IMR-90 (cell line): ENCODE measurements around the gene PRODH2. TPM values are rescaled to one million over a fixed set of nuclear protein-coding genes. Genes with fewer than 3 reads are reported as not detected.

Experiments used
- ATAC-seq: fragments of 200-7000 bp; cut with Tn5 transposase; 2 replicates; pipeline ENCODE4 v1.9.1; 2020; ENCODE audit warnings: low read depth, mild to moderate bottlenecking, moderate library complexity
- BruUV-seq: library from RNA; stranded (reverse); fragments of 400-500 nt; replicated peaks from 2 replicates; lab custom pipeline; 2021; lab: Mats Ljungman, UMichigan
- CTCF ChIA-PET: fragments of 300-600 bp; formaldehyde crosslinking; extraction: SDS; loops from one replicate; lab custom pipeline; 2021; ENCODE audit warnings: antibody characterized with exemption; lab: Yijun Ruan, JAX
- POLR2A ChIA-PET: fragments of 300-600 bp; sonication (Branson Sonifier 250); formaldehyde crosslinking; loops from one replicate; lab custom pipeline; 2022; ENCODE audit warnings: antibody characterized with exemption; ENCODE audit not compliant: unreplicated experiment; lab: Charles Lee
- DNase-seq: peaks from one replicate; pipeline ENCODE4 v3.0.0; 2013
- H2AFZ ChIP-seq: replicated peaks from 2 replicates; pipeline ENCODE3; 2013; ENCODE audit warnings: low read length, mild to moderate bottlenecking; ENCODE audit not compliant: poor library complexity
- H2AK5ac ChIP-seq: 2 replicates; pipeline ENCODE4 v1.6.1; 2013; ENCODE audit warnings: low read depth, low read length, inconsistent platforms
- H2AK9ac ChIP-seq: replicated peaks from 2 replicates; pipeline ENCODE3; 2013; ENCODE audit warnings: mild to moderate bottlenecking, low read depth, low read length, moderate library complexity; ENCODE audit not compliant: poor library complexity
- H2BK120ac ChIP-seq: 2 replicates; pipeline ENCODE4 v1.6.1; 2013; ENCODE audit warnings: low read depth, low read length, inconsistent platforms
- H2BK15ac ChIP-seq: 3 replicates; pipeline ENCODE4 v1.6.1; 2013; ENCODE audit warnings: low read depth, low read length, inconsistent platforms
- H2BK20ac ChIP-seq: 2 replicates; pipeline ENCODE4 v1.6.1; 2013; ENCODE audit warnings: low read depth, mild to moderate bottlenecking, inconsistent platforms, low read length, moderate library complexity
- H2BK5ac ChIP-seq: 2 replicates; pipeline ENCODE4 v1.6.1; 2013; ENCODE audit warnings: mild to moderate bottlenecking, low read depth, low read length, inconsistent platforms; ENCODE audit not compliant: poor library complexity, severe bottlenecking
- H3K14ac ChIP-seq: replicated peaks from 2 replicates; pipeline ENCODE4 v1.6.1; 2013; ENCODE audit warnings: low read depth, low read length, inconsistent platforms
- H3K18ac ChIP-seq: 2 replicates; pipeline ENCODE4 v1.6.1; 2013; ENCODE audit warnings: low read depth, low read length, control low read depth
- H3K23ac ChIP-seq: 2 replicates; pipeline ENCODE4 v1.6.1; 2013; ENCODE audit warnings: low read depth, low read length, inconsistent platforms
- H3K27ac ChIP-seq: 2 replicates; pipeline ENCODE4 v1.5.1; 2013; ENCODE audit warnings: mild to moderate bottlenecking, control low read depth, low read length; ENCODE audit not compliant: insufficient read depth
- H3K27me3 ChIP-seq: 2 replicates; pipeline ENCODE4 v1.6.1; 2013; ENCODE audit warnings: low read length; ENCODE audit not compliant: control insufficient read depth, insufficient read depth
- H3K36me3 ChIP-seq: 2 replicates; pipeline ENCODE4 v1.6.1; 2013; ENCODE audit warnings: low read length, mixed read lengths; ENCODE audit not compliant: control insufficient read depth, insufficient read depth
- H3K4ac ChIP-seq: 2 replicates; pipeline ENCODE4 v1.6.1; 2013; ENCODE audit warnings: low read depth, low read length, inconsistent platforms
- H3K4me1 ChIP-seq: 2 replicates; pipeline ENCODE4 v1.6.1; 2013; ENCODE audit warnings: low read length, mixed read lengths; ENCODE audit not compliant: control insufficient read depth, insufficient read depth
- H3K4me2 ChIP-seq: 2 replicates; pipeline ENCODE4 v1.6.1; 2013; ENCODE audit warnings: low read depth, mild to moderate bottlenecking, control low read depth, low read length, moderate library complexity
- H3K4me3 ChIP-seq: 2 replicates; pipeline ENCODE4 v1.5.1; 2013; ENCODE audit warnings: low read depth, mild to moderate bottlenecking, control low read depth, low read length, moderate library complexity; ENCODE audit not compliant: insufficient read depth
- H3K56ac ChIP-seq: 2 replicates; pipeline ENCODE4 v1.6.1; 2013; ENCODE audit warnings: low read length, inconsistent platforms; ENCODE audit not compliant: insufficient read depth; ENCODE audit errors: extremely low read depth
- H3K79me1 ChIP-seq, 2 experiments: 2 replicates each; pipeline ENCODE4 v1.6.1; 2013; ENCODE audit warnings: low read length in 2 of 2, inconsistent platforms in 1 of 2, low read depth in 1 of 2
- H3K9ac ChIP-seq: 2 replicates; pipeline ENCODE4 v1.6.1; 2013; ENCODE audit warnings: low read depth, low read length, control low read depth
- H3K9me1 ChIP-seq: 2 replicates; pipeline ENCODE4 v1.6.1; 2013; ENCODE audit warnings: low read length, inconsistent platforms; ENCODE audit not compliant: insufficient read depth
- H3K9me3 ChIP-seq: 2 replicates; pipeline ENCODE4 v1.6.1; 2013; ENCODE audit warnings: low read length; ENCODE audit not compliant: control insufficient read depth, insufficient read depth
- H4K20me1 ChIP-seq: 2 replicates; pipeline ENCODE4 v1.6.1; 2013; ENCODE audit warnings: low read length, inconsistent platforms; ENCODE audit not compliant: insufficient read depth
- H4K5ac ChIP-seq: 2 replicates; pipeline ENCODE4 v1.6.1; 2013; ENCODE audit warnings: mild to moderate bottlenecking, low read depth, low read length, control low read depth
- H4K8ac ChIP-seq, 2 experiments: 2 replicates each; pipeline ENCODE4 v1.6.1; 2013; ENCODE audit warnings: low read depth in 2 of 2, low read length in 2 of 2, control low read depth in 1 of 2, inconsistent platforms in 1 of 2
- H4K91ac ChIP-seq: 2 replicates; pipeline ENCODE4 v1.6.1; 2013; ENCODE audit warnings: low read depth, low read length, inconsistent platforms; ENCODE audit not compliant: insufficient read depth
- BHLHE40 ChIP-seq: fragments of 150-350 bp; IDR thresholded peaks from 2 replicates; pipeline ENCODE4 v1.6.1; 2016; ENCODE audit warnings: mild to moderate bottlenecking, low read depth, low read length
- MAFK ChIP-seq: IDR thresholded peaks from 2 replicates; pipeline ENCODE4 v1.6.1; 2012; ENCODE audit warnings: low read depth, low read length, improper control_type of control experiment
- MXI1 ChIP-seq: IDR thresholded peaks from 2 replicates; pipeline ENCODE4 v1.6.1; 2012; ENCODE audit warnings: low read depth, mild to moderate bottlenecking, low read length, moderate library complexity, borderline replicate concordance
- RAD21 ChIP-seq: IDR thresholded peaks from 2 replicates; pipeline ENCODE4 v1.6.1; 2012; ENCODE audit warnings: low read length, improper control_type of control experiment
- SMC3 ChIP-seq: fragments of 150-350 bp; IDR thresholded peaks from 2 replicates; pipeline ENCODE4 v1.6.1; 2016; ENCODE audit warnings: low read depth, mild to moderate bottlenecking, antibody characterized with exemption, low read length, moderate library complexity
- USF2 ChIP-seq: fragments of 150-350 bp; IDR thresholded peaks from 2 replicates; pipeline ENCODE4 v1.6.1; 2017; ENCODE audit warnings: mild to moderate bottlenecking, antibody characterized with exemption, low read length, low read depth
- WGBS, 2 experiments: methylation state at CpG; one replicate each; pipeline versions ENCODE4 v1.1.5 to v1.1.7; 2013; ENCODE audit warnings: missing lambda C conversion rate in 2 of 2; ENCODE audit not compliant: insufficient read length in 1 of 2; ENCODE audit errors: extremely low coverage in 2 of 2; 5-methylcytosine and 5-hydroxymethylcytosine counted together
- dilution Hi-C: fragments of 300-500 bp; cut with HindIII; formaldehyde crosslinking; loops from one replicate; pipeline ENCODE4 v1.14.3; 2018; ENCODE audit warnings: low sequenced_read_pairs; ENCODE audit not compliant: unreplicated experiment
- in situ Hi-C: fragments of 300-500 bp; cut with MboI; formaldehyde crosslinking; loops from 3 replicates; pipeline ENCODE4 v1.14.3; 2019; ENCODE audit warnings: low sequenced_read_pairs, inconsistent platforms, mixed read lengths
- intact Hi-C: fragments of 100-400 bp; cut with micrococcal nuclease; formaldehyde crosslinking; loops from 2 replicates; pipeline ENCODE4 v1.10.0; 2022
- polyA plus RNA-seq, 3 experiments: library from polyadenylated mRNA; depleted of rRNA; stranded (reverse); fragments of >200 nt; gene quantifications; 2 replicates each; pipeline ENCODE4 v1.2.3, GENCODE V29; 2012; ENCODE audit warnings: low replicate concordance in 1 of 3
- total RNA-seq: library from RNA; depleted of rRNA; stranded (reverse); fragments of >200 nt; gene quantifications from 2 replicates; pipeline ENCODE4 v1.2.3, GENCODE V29; 2012

PRODH2 gene
- total and polyA plus RNA-seq, 2 of the 4 experiments (the other 2 are of a cell fraction) = not detected

- CTCF ChIA-PET = no interaction called here
These were observed 19.8 kb downstream of the PRODH2 start for GRCh38 chr19:35792888-35793287.

More at GRCh38 chr19:35792888-35793287, 19.8 kb downstream of the PRODH2 start:
- no peak overlapping the region for H3K14ac ChIP-seq
- POLR2A ChIA-PET = no interaction called here
- no peak overlapping the region for H3K4me2 ChIP-seq
- H3K18ac ChIP-seq = no peak overlapping the region
- H3K27me3 ChIP-seq = peaks cover 23% of the 10 kb centered on the region
- H2AK9ac ChIP-seq = no peak overlapping the region
- no peaks in the 10 kb centered on the region for H3K9me1 ChIP-seq
- TF ChIP-seq USF2 = no peak
- TF ChIP-seq MXI1 = no peak
- no peak for TF ChIP-seq BHLHE40
- TF ChIP-seq MAFK = no peak
- no peak for TF ChIP-seq RAD21
- no peak for TF ChIP-seq SMC3
- H2BK5ac ChIP-seq = no peak overlapping the region
- no peak for ATAC-seq
- no peak overlapping the region for H3K4me3 ChIP-seq
- H3K36me3 ChIP-seq = no peaks in the 10 kb centered on the region
- no peak overlapping the region for H2AK5ac ChIP-seq
- H2BK20ac ChIP-seq = no peak overlapping the region
- no peak overlapping the region for H2BK15ac ChIP-seq
- BruUV-seq = no TSS peak
- no peak overlapping the region for H2BK120ac ChIP-seq
- no peaks in the 10 kb centered on the region for H4K20me1 ChIP-seq
- H3K9me3 ChIP-seq = no peaks in the 10 kb centered on the region
- no peak overlapping the region for H2AFZ ChIP-seq
- dilution Hi-C loops (no loop called here), in situ Hi-C loops (no loop called here), intact Hi-C loops (no loop called here)
- 17% methylated on average over 1 of the region's 8 CpGs; no CpG with 5 or more reads in 1 of the 2 experiments for WGBS, 2 experiments
- H3K9ac ChIP-seq = no peak overlapping the region
- no peaks in the 10 kb centered on the region for H3K4me1 ChIP-seq
- no peak overlapping the region for H3K27ac ChIP-seq
- no peak overlapping the region for H3K56ac ChIP-seq
- no peak for DNase-seq
- no peak overlapping the region for H4K5ac ChIP-seq
- H3K4ac ChIP-seq = no peak overlapping the region
- H3K79me1 ChIP-seq = no peaks in the 10 kb centered on the region
- no peak overlapping the region for H3K23ac ChIP-seq
- H4K8ac ChIP-seq = no peak overlapping the region
- H4K91ac ChIP-seq = no peak overlapping the region
